ENCODE measurements around the gene TLK2.
"Not testable (repeated sequence)": the region's sequence is repeated elsewhere in the genome, so short reads cannot be mapped to it uniquely, and the experiment has no call there.

TLK2 gene

DNA sequence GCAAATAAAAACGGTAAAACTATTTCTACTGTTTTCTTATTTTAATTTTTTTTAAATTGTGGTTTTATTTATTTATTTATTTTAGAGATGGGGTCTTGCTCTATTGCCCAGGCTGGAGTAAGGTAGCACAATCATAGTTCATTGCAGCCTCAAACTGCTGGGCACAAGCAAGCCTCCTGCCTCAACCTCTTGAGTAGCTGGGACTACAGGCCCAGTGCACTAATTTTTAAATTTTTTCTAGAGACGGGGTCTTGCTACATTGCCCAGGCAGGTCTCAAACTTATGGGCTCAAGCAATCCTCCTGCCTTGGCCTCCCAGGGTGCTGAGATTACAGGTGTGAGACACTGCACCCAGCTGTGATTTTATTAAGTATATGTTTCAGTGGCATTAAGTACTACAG lies 102.3 kb downstream of the TLK2 start:
- Histone ChIP-seq H3K4me3 (ENCODE audit: low read length) (no peak overlapping the region), H3K4me1 (ENCODE audit: control insufficient read depth, insufficient read depth, low read length) (no peaks in the 10 kb centered on the region), H3K27ac (ENCODE audit: low read length) (no peak overlapping the region), H3K9me3 (ENCODE audit: control insufficient read depth, insufficient read depth, low read length) (no peaks in the 10 kb centered on the region), H3K36me3 (ENCODE audit: control insufficient read depth, insufficient read depth, low read length) (0 out of 2 replicates have a peak, but pooled peaks cover 2% of the 10 kb centered on the region), H3K27me3 (ENCODE audit: control insufficient read depth, insufficient read depth, low read length) (no peaks in the 10 kb centered on the region)
- WGBS (ENCODE audit: insufficient coverage, insufficient read length), result no CpG with 5 or more reads among the region's 2 CpGs
- no peak for DNase-seq (ENCODE audit: low read depth, low spot score)

DNA sequence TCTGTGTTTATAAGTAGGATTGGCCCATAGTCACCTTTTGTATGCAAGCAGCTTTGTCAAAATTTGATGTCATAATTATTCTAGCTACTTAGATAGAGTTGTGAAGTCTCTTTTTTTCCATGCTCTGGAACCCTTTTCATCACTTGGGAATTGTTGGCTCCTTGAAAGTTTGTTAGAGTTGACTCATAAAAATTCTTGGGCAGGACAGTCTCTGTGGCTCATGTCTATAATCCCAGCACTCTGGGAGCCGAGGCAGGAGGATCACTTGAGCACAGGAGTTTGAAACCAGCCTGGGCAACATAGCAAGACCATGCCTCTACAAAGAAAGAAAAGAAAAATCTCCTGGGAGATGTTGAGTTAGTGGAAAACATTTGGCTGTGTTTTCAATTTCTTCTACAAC lies 103.1 kb downstream of the TLK2 start:
- H3K27ac ChIP-seq (ENCODE audit: low read length), result no peak overlapping the region
- 0 out of 2 replicates have a peak, but pooled peaks cover 2% of the 10 kb centered on the region for H3K36me3 ChIP-seq (ENCODE audit: control insufficient read depth, insufficient read depth, low read length)
- H3K9me3 ChIP-seq (ENCODE audit: control insufficient read depth, insufficient read depth, low read length), result no peaks in the 10 kb centered on the region
- H3K27me3 ChIP-seq (ENCODE audit: control insufficient read depth, insufficient read depth, low read length), result no peaks in the 10 kb centered on the region
- WGBS (ENCODE audit: insufficient coverage, insufficient read length), result no CpG with 5 or more reads among the region's 1 CpG
- H3K4me3 ChIP-seq (ENCODE audit: low read length), result no peak overlapping the region
- H3K4me1 ChIP-seq (ENCODE audit: control insufficient read depth, insufficient read depth, low read length), result no peaks in the 10 kb centered on the region
- DNase-seq (ENCODE audit: low read depth, low spot score), result no peak

DNA sequence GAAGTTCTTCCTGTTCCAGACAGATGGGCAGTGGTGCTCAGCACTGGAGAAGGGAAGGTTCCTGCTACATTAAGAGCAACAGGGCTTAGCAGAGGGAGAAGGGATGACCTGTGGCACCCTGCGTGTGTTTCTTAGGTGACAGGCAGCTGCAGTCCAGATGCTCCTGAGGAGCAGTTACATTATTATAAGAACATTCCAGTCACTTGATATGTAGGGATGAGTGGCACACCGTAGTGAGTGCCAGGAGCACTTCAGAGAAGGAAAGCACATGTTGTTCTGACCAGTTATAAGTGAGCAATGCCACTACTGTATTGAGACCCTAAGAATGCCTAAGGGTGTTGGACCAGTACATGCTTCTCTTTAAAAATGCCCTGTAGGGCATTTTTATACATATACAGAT lies 108.9 kb downstream of the TLK2 start:
- Histone ChIP-seq H3K27me3 (ENCODE audit: control insufficient read depth, insufficient read depth, low read length) (no peaks in the 10 kb centered on the region), H3K9me3 (ENCODE audit: control insufficient read depth, insufficient read depth, low read length) (no peaks in the 10 kb centered on the region), H3K4me1 (ENCODE audit: control insufficient read depth, insufficient read depth, low read length) (no peaks in the 10 kb centered on the region), H3K4me3 (ENCODE audit: low read length) (no peak overlapping the region), H3K36me3 (ENCODE audit: control insufficient read depth, insufficient read depth, low read length) (no peaks in the 10 kb centered on the region), H3K27ac (ENCODE audit: low read length) (no peak overlapping the region)
- DNase-seq (ENCODE audit: low read depth, low spot score), result no peak
- no CpG with 5 or more reads among the region's 2 CpGs for WGBS (ENCODE audit: insufficient coverage, insufficient read length)

DNA sequence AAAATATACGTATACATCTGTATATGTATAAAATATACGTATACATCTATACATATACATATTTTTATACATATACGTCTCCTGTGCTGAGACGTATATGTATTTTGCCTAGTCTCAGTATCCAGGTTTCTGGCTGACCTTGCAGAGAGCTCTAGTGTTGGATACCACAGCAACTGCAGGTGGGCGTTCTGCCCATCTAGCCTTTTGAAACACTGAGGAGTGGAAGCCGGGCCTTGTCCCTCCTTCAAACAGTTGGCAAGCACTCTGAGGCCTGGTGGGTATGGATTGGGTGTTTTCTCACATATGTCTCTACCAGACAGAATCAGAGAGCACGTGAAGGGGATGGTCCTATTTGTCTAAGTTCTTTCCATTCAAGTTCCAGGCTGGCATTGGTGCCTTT lies 109.5 kb downstream of the TLK2 start:
- Histone ChIP-seq H3K27me3 (ENCODE audit: control insufficient read depth, insufficient read depth, low read length) (no peaks in the 10 kb centered on the region), H3K27ac (ENCODE audit: low read length) (no peak overlapping the region), H3K9me3 (ENCODE audit: control insufficient read depth, insufficient read depth, low read length) (no peaks in the 10 kb centered on the region), H3K4me1 (ENCODE audit: control insufficient read depth, insufficient read depth, low read length) (no peaks in the 10 kb centered on the region), H3K36me3 (ENCODE audit: control insufficient read depth, insufficient read depth, low read length) (no peaks in the 10 kb centered on the region), H3K4me3 (ENCODE audit: low read length) (no peak overlapping the region)
- no CpG with 5 or more reads among the region's 7 CpGs for WGBS (ENCODE audit: insufficient coverage, insufficient read length)
- no peak for DNase-seq (ENCODE audit: low read depth, low spot score)

DNA sequence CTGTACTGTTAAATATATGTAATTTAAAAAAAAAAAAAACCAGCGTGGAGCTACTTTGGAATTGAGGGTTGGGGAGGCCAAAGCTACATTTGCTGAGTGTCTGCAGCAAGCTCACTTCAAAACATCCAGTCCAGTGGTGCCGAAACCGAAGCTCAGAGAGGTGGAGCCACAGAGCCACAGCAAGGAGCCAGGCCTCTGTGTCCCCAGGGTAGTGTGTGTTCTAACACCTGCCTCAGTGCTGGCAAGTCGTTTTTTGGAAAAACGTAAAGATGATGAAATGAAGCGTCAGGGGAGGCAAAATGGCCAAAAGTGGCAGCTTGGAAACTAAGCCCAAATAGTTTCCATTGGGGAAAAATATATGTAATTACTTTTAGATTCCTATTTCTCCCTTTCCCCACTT lies 112.7 kb downstream of the TLK2 start:
- no CpG with 5 or more reads among the region's 6 CpGs for WGBS (ENCODE audit: insufficient coverage, insufficient read length)
- Histone ChIP-seq H3K9me3 (ENCODE audit: control insufficient read depth, insufficient read depth, low read length) (no peaks in the 10 kb centered on the region), H3K4me1 (ENCODE audit: control insufficient read depth, insufficient read depth, low read length) (no peaks in the 10 kb centered on the region), H3K36me3 (ENCODE audit: control insufficient read depth, insufficient read depth, low read length) (no peaks in the 10 kb centered on the region), H3K4me3 (ENCODE audit: low read length) (no peak overlapping the region), H3K27ac (ENCODE audit: low read length) (no peak overlapping the region), H3K27me3 (ENCODE audit: control insufficient read depth, insufficient read depth, low read length) (no peaks in the 10 kb centered on the region)
- DNase-seq (ENCODE audit: low read depth, low spot score), result no peak

DNA sequence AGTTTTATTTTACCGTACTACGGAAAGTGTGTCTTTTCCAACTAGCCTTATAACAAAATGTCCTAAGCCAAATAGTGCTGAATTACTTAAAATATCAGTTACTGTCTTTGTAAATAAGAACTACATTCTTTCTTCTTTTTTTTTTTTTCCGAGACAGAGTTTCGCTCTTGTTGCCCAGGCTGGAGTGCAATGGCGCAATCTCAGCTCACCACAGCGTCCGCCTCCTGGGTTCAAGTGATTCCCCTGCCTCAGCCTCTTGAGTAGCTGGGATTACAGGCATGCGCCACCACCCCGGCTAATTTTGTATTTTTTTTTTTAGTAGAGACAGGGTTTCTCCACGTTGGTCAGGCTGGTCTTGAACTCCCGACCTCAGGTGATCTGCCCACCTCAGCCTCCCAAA lies 113.2 kb downstream of the TLK2 start:
- not testable (repeated sequence) for H3K27ac ChIP-seq (ENCODE audit: low read length); H3K9me3 ChIP-seq (ENCODE audit: control insufficient read depth, insufficient read depth, low read length); H3K36me3 ChIP-seq (ENCODE audit: control insufficient read depth, insufficient read depth, low read length); DNase-seq (ENCODE audit: low read depth, low spot score); H3K27me3 ChIP-seq (ENCODE audit: control insufficient read depth, insufficient read depth, low read length); H3K4me3 ChIP-seq (ENCODE audit: low read length); H3K4me1 ChIP-seq (ENCODE audit: control insufficient read depth, insufficient read depth, low read length)
- no CpG with 5 or more reads among the region's 11 CpGs for WGBS (ENCODE audit: insufficient coverage, insufficient read length)

DNA sequence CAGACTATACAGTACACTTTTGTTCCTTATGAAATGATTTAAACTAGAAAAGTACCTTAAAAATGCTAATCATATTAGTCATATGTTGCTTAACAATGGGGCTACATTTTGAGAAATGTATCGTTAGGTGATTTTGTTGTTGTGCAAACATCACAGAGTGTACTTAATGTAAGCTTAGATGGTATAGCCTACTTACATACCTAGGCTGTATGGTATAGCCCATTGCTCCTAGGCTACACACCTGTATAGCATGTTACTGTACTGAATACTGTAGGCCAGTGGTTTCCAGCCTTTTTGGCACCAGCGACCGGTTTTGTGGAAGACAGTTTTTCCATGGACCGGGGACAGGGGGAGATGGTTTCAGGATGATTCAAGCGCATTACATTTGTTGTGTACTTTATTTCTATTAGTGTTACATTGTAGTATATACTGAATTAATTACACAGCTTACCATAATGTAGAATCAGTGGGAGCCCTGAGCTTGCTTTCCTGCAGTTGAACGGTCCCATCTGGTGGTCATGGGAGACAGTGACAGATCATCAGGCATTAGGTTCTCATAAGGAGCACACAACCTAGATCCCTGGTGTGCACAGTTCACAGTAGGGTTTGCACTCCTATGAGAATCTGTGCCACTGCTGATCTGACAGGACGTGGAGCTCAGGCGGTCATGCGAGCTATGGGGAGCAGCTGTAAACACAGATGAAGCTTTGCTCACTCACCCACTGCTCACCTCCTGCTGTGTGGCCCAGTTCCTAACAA lies 113.9 kb downstream of the TLK2 start:
- peaks cover 2% of the 10 kb centered on the region; the same call in 1 of the 2 replicates for H3K36me3 ChIP-seq (ENCODE audit: control insufficient read depth, insufficient read depth, low read length)
- H3K4me1 ChIP-seq (ENCODE audit: control insufficient read depth, insufficient read depth, low read length), result no peaks in the 10 kb centered on the region
- no peaks in the 10 kb centered on the region for H3K9me3 ChIP-seq (ENCODE audit: control insufficient read depth, insufficient read depth, low read length)
- no peaks in the 10 kb centered on the region for H3K27me3 ChIP-seq (ENCODE audit: control insufficient read depth, insufficient read depth, low read length)
- no peak for DNase-seq (ENCODE audit: low read depth, low spot score)
- no peak overlapping the region for H3K27ac ChIP-seq (ENCODE audit: low read length)
- no CpG with 5 or more reads among the region's 9 CpGs for WGBS (ENCODE audit: insufficient coverage, insufficient read length)
- no peak overlapping the region for H3K4me3 ChIP-seq (ENCODE audit: low read length)

DNA sequence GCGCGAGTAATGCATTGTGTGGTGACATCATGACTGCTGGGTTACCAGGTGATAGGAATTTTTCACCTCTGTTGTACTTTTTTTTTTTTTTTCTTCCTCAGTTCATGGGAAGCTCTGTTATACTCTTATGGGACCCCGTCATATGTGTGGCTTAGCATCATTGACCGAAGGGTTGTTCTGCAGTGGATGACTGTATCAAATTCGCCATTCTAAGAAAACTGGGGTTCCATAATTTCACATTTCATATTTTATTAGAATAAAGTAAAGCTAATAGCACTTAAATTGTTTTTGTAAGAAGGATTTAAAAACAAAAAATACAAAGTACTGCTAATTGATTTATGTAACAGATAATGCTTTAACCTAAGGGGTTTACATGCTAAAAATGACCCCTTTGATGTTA lies 116.9 kb downstream of the TLK2 start:
- WGBS (ENCODE audit: insufficient coverage, insufficient read length), result no CpG with 5 or more reads among the region's 5 CpGs
- Histone ChIP-seq H3K36me3 (ENCODE audit: control insufficient read depth, insufficient read depth, low read length) (peaks cover 2% of the 10 kb centered on the region; the same call in 1 of the 2 replicates), H3K9me3 (ENCODE audit: control insufficient read depth, insufficient read depth, low read length) (no peaks in the 10 kb centered on the region), H3K27me3 (ENCODE audit: control insufficient read depth, insufficient read depth, low read length) (no peaks in the 10 kb centered on the region), H3K4me3 (ENCODE audit: low read length) (no peak overlapping the region), H3K4me1 (ENCODE audit: control insufficient read depth, insufficient read depth, low read length) (no peaks in the 10 kb centered on the region), H3K27ac (ENCODE audit: low read length) (no peak overlapping the region)
- no peak for DNase-seq (ENCODE audit: low read depth, low spot score)

DNA sequence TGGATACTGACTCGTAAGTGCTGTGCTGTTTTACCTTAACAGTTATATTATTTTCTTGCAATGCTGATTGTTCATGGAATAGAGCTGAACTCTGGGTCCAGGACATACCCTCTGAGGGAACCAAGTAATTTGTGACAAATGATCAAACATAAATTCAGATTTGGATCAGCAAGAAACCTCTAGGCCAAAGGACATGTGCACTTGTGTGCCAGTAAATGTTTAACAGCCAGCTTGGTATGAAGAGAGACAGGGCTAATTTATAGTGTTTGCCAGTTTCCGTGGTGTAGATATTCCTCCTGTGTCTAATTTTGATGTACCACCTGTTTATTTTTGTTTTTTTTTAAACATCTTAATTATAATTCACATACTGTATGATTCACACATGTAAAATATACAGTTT lies 118.0 kb downstream of the TLK2 start:
- DNase-seq (ENCODE audit: low read depth, low spot score), result no peak
- Histone ChIP-seq H3K4me1 (ENCODE audit: control insufficient read depth, insufficient read depth, low read length) (no peaks in the 10 kb centered on the region), H3K4me3 (ENCODE audit: low read length) (no peak overlapping the region), H3K27me3 (ENCODE audit: control insufficient read depth, insufficient read depth, low read length) (no peaks in the 10 kb centered on the region), H3K36me3 (ENCODE audit: control insufficient read depth, insufficient read depth, low read length) (peaks cover 2% of the 10 kb centered on the region; the same call in 1 of the 2 replicates), H3K27ac (ENCODE audit: low read length) (no peak overlapping the region), H3K9me3 (ENCODE audit: control insufficient read depth, insufficient read depth, low read length) (no peaks in the 10 kb centered on the region)
- WGBS (ENCODE audit: insufficient coverage, insufficient read length), result no CpG with 5 or more reads among the region's 2 CpGs

DNA sequence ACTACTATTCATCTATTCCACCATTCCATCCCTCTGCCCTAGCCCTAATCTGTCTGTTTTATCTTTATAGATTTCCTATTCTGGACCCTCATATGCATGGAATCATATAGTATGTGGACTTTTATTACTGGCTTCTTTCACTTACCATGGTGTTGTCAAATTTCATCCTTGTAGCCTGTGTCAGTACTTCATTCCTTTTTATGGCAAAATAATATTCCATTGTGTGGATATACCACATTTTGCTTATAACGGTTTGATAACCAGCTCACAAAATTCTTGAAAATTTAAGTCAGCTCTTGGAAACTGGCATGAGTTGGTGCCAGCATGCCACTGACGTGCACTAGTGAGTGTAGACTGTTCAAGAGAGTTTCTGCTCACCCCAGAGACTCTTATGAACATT lies 118.5 kb downstream of the TLK2 start:
- Histone ChIP-seq H3K27me3 (ENCODE audit: control insufficient read depth, insufficient read depth, low read length) (no peaks in the 10 kb centered on the region), H3K4me3 (ENCODE audit: low read length) (no peak overlapping the region), H3K27ac (ENCODE audit: low read length) (no peak overlapping the region), H3K9me3 (ENCODE audit: control insufficient read depth, insufficient read depth, low read length) (no peaks in the 10 kb centered on the region), H3K4me1 (ENCODE audit: control insufficient read depth, insufficient read depth, low read length) (no peaks in the 10 kb centered on the region), H3K36me3 (ENCODE audit: control insufficient read depth, insufficient read depth, low read length) (peaks cover 2% of the 10 kb centered on the region; the same call in 1 of the 2 replicates)
- no CpG with 5 or more reads among the region's 2 CpGs for WGBS (ENCODE audit: insufficient coverage, insufficient read length)
- no peak for DNase-seq (ENCODE audit: low read depth, low spot score)

DNA sequence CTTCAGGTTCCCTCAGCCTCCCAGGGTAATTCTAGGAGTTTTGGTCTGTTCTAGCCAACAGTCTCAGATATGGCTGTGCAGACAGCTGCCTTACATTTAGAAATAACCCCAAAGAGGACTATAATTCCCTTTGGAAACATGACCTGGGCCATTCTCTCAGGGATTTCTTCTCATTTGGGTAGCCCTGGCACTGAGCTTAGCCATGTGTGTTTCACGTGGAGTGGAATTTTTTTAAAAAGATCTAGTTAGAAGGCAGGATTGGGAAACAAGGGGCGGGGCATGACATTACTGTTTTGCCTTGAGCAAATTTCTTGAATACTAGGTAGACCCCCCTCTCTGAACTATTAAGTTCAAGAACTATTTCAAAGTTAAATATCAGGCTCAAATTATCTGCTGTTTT lies 119.3 kb downstream of the TLK2 start:
- Histone ChIP-seq H3K27ac (ENCODE audit: low read length) (no peak overlapping the region), H3K4me1 (ENCODE audit: control insufficient read depth, insufficient read depth, low read length) (no peaks in the 10 kb centered on the region), H3K36me3 (ENCODE audit: control insufficient read depth, insufficient read depth, low read length) (peaks cover 2% of the 10 kb centered on the region; the same call in 1 of the 2 replicates), H3K27me3 (ENCODE audit: control insufficient read depth, insufficient read depth, low read length) (no peaks in the 10 kb centered on the region), H3K9me3 (ENCODE audit: control insufficient read depth, insufficient read depth, low read length) (no peaks in the 10 kb centered on the region), H3K4me3 (ENCODE audit: low read length) (no peak overlapping the region)
- WGBS (ENCODE audit: insufficient coverage, insufficient read length), result no CpG with 5 or more reads among the region's 2 CpGs
- DNase-seq (ENCODE audit: low read depth, low spot score), result no peak
